ENCODE data around the gene CDC16. TPM values are rescaled to one million over a fixed set of nuclear protein-coding genes. Genes with fewer than 3 reads are reported as not detected.

CDC16 gene
- total and polyA plus RNA-seq, 2 of the 8 experiments (the other 6 are each of a cell fraction or from before 2014, with no cell fraction given) = 42.5 to 83.4 TPM

- H3K4me3 ChIP-seq (ENCODE audit: extremely low read depth in 1 of 4, insufficient read depth in 2 of 4, low read depth in 3 of 4, low read length in 4 of 4) = no peak overlapping the region
- peaks cover 0 to 24% of the 10 kb centered on the region in 2 experiments for H3K79me2 ChIP-seq (ENCODE audit: control insufficient read depth in 1 of 2, insufficient read depth in 2 of 2, low read length in 2 of 2)
- no peak overlapping the region for H4K91ac ChIP-seq (replicated peaks; ENCODE audit: insufficient read length, low read length)
- no peaks in the 10 kb centered on the region for H3K9me3 ChIP-seq (ENCODE audit: insufficient read depth in 2 of 2, low read depth in 1 of 2, low read length in 1 of 2)
- WGBS, 2 experiments (ENCODE audit: extremely low coverage in 1 of 2, insufficient coverage in 1 of 2, insufficient read length in 1 of 2, insufficient replicate concordance in 2 of 2, low coverage in 1 of 2, low lambda C conversion rate in 2 of 2, missing lambda C conversion rate in 1 of 2) = 80% methylated on average over 2 of the region's 2 CpGs; no CpG with 5 or more reads in 1 of the 2 experiments
- no peak overlapping the region for H3K23ac ChIP-seq (ENCODE audit: insufficient read length)
- H2AFZ ChIP-seq (ENCODE audit: low read length) = no peak overlapping the region
- H3K4me2 ChIP-seq (ENCODE audit: insufficient read depth in 1 of 2, low read depth in 2 of 2, low read length in 2 of 2) = no peak overlapping the region
- no peak overlapping the region for H2BK12ac ChIP-seq (ENCODE audit: low read depth, low read length)
- H3K14ac ChIP-seq (ENCODE audit: insufficient read length) = no peak overlapping the region
- H4K20me1 ChIP-seq (replicated peaks in 1 of 2; ENCODE audit: control insufficient read depth in 1 of 2, insufficient read depth in 2 of 2, low read length in 2 of 2) = no peaks in the 10 kb centered on the region
- H4K8ac ChIP-seq (ENCODE audit: extremely low read depth, insufficient read depth, low read length) = no peak overlapping the region
- no peak overlapping the region for H2BK20ac ChIP-seq (ENCODE audit: low read length)
- peaks cover 0 to 3% (median under 1%) of the 10 kb centered on the region in 4 experiments; a peak in 2 of 8 replicates for H3K36me3 ChIP-seq (ENCODE audit: control insufficient read depth in 2 of 4, insufficient read depth in 4 of 4, low read length in 3 of 4)
- no peak overlapping the region for H3K18ac ChIP-seq (ENCODE audit: extremely low read depth, low read length)
- no peak for FAIRE-seq
- TF ChIP-seq POLR2AphosphoS5 (IDR thresholded peaks at IDR 0.05; ENCODE audit: low read depth, low read length) = no peak
- no peak overlapping the region for H2BK15ac ChIP-seq (ENCODE audit: low read length)
- CTCF ChIA-PET (ENCODE audit: partially characterized antibody) = interaction anchor here (1.6 kb wide), 1 partner anchor 14 kb away, joined by 5 read pairs; no protein-coding TSS in a partner anchor
- H3K4ac ChIP-seq (replicated peaks; ENCODE audit: insufficient read length, low read depth, low read length) = no peak overlapping the region
- H3K79me1 ChIP-seq (ENCODE audit: low read depth, low read length) = no peaks in the 10 kb centered on the region; the same call in 1 of the 2 replicates
- no peak overlapping the region for H2BK5ac ChIP-seq (ENCODE audit: low read depth, low read length)
- H2AK5ac ChIP-seq (ENCODE audit: low read depth, low read length) = no peak overlapping the region
- H3K27ac ChIP-seq (ENCODE audit: low read depth, low read length) = no peak overlapping the region
- H3K23me2 ChIP-seq (ENCODE audit: low read depth, low read length) = peaks cover 4% of the 10 kb centered on the region; the same call in 1 of the 2 replicates
- no peaks in the 10 kb centered on the region for H3K27me3 ChIP-seq (replicated peaks in 1 of 4; ENCODE audit: control insufficient read depth in 3 of 4, extremely low read depth in 1 of 4, insufficient read depth in 3 of 4, low read length in 3 of 4)
- DNase-seq (ENCODE audit: low read depth in 1 of 2, low spot score in 2 of 2) = no peak
- H3K4me1 ChIP-seq (replicated peaks in 1 of 4; ENCODE audit: control insufficient read depth in 3 of 4, insufficient read depth in 4 of 4, low read length in 3 of 4) = 0 out of 7 replicates have a peak, but pooled peaks cover 0 to 3% (median 0%) of the 10 kb centered on the region in 4 experiments
- H2BK120ac ChIP-seq (replicated peaks; ENCODE audit: low read depth, low read length) = no peak overlapping the region
- H3K9ac ChIP-seq (replicated peaks in 1 of 4; ENCODE audit: extremely low read depth in 1 of 4, low read depth in 3 of 4, low read length in 3 of 4) = no peak overlapping the region
- POLR2A ChIA-PET (ENCODE audit: partially characterized antibody) = interaction anchor here (0.7 to 1.0 kb wide), 2 partner anchors 13 to 726 kb away, joined by 3 read pairs; no protein-coding TSS in a partner anchor
- no peak overlapping the region for H3K56ac ChIP-seq (replicated peaks; ENCODE audit: insufficient read length, low read depth, low read length)
- no peak overlapping the region for H4K5ac ChIP-seq (ENCODE audit: insufficient read length, low read depth, low read length)
Observed at GRCh38 chr13:114311908-114312307, 77.2 kb downstream of the CDC16 start.
